Prostate gland (tissue), 2 donors: ENCODE data around the gene SPPL2A. TPM values are rescaled to one million over a fixed set of nuclear protein-coding genes. Genes with fewer than 3 reads are reported as not detected.
A peak's percentile ranks its signal among the peaks of the same experiment; 100 is the strongest.

Experiments
- DNase-seq: peaks from one replicate; pipeline ENCODE4 v3.0.0-alpha.2; 2019; ENCODE audit warnings: low spot score
- H3K27ac ChIP-seq, 2 donors: fragments of 200-600 bp; sonication (generic); 2 replicates each; pipeline ENCODE4 v1.5.1; 2017 to 2019
- H3K27me3 ChIP-seq: fragments of 200-600 bp; sonication (generic); replicated peaks from 2 replicates; pipeline ENCODE4 v1.5.1; 2019; ENCODE audit not compliant: insufficient read depth
- H3K36me3 ChIP-seq, 2 donors: fragments of 200-600 bp; sonication (generic); 1 replicate in 1 of 2; 2 replicates in 1 of 2; pipeline versions ENCODE4 v1.5.1 to v1.8.1; 2017 to 2019
- H3K4me1 ChIP-seq: fragments of 200-600 bp; sonication (generic); replicated peaks from 2 replicates; pipeline ENCODE4 v1.5.1; 2019
- H3K4me3 ChIP-seq, 2 donors: fragments of 200-600 bp; sonication (generic); 2 replicates each; pipeline ENCODE4 v1.5.1; 2017 to 2019
- H3K9me3 ChIP-seq: fragments of 200-600 bp; sonication (generic); 2 replicates; pipeline ENCODE4 v1.5.1; 2017
- CTCF ChIP-seq, 4 experiments: fragments of 200-600 bp in 2 of 4; fragments of 450-650 bp in 2 of 4; sonication (generic) in 2 of 4; IDR thresholded peaks; 1 replicate in 3 of 4; 2 replicates in 1 of 4; pipeline ENCODE4 v1.5.1; 2016 to 2019; ENCODE audit warnings: antibody characterized with exemption in 4 of 4, mild to moderate bottlenecking in 2 of 4, moderate library complexity in 2 of 4
- POLR2A ChIP-seq: fragments of 450-650 bp; IDR thresholded peaks from one replicate; pipeline ENCODE4 v1.6.1; 2016; ENCODE audit warnings: antibody characterized with exemption, mild to moderate bottlenecking
- POLR2AphosphoS5 ChIP-seq: sonication (generic); formaldehyde crosslinking; IDR thresholded peaks from one replicate; pipeline ENCODE4 v1.6.1; 2017; ENCODE audit warnings: antibody characterized with exemption
- WGBS: methylation state at CpG from one replicate; pipeline ENCODE4 v1.1.5; 2018; 5-methylcytosine and 5-hydroxymethylcytosine counted together
- intact Hi-C: fragments of 100-400 bp; cut with DNase I; formaldehyde crosslinking; loops from one replicate; pipeline ENCODE4 v1.14.2; 2022
- total RNA-seq, 2 donors: library from RNA; depleted of rRNA; stranded (reverse); fragments of >200 nt; gene quantifications; one replicate each; pipeline ENCODE4 v1.1.0, GENCODE V29; 2016

Gene SPPL2A
- total RNA-seq, 2 donors from 2014 or later, result 129 to 335 TPM

- H3K36me3 ChIP-seq, result no peaks in the 10 kb centered on the region
- no peak overlapping the region for H3K4me3 ChIP-seq
- no peaks in the 10 kb centered on the region for H3K9me3 ChIP-seq
- WGBS, result 34% methylated on average over 2 of the region's 2 CpGs
- H3K27me3 ChIP-seq, result no peaks in the 10 kb centered on the region
- peak; percentile 49 for DNase-seq
- H3K27ac ChIP-seq, result peak overlapping the region; percentile 37 to 45
- H3K4me1 ChIP-seq, result no peaks in the 10 kb centered on the region
- intact Hi-C loops, result loop anchor here (5.0 to 10.0 kb wide), 2 partner anchors 110 to 413 kb away; partner anchors contain the start of gene GABPB1
- TF ChIP-seq POLR2AphosphoS5, result peak; percentile 79
- no peak for TF ChIP-seq POLR2A
Measured at GRCh38 chr15:50767332-50767861, 1.9 kb upstream of the SPPL2A start.

- Histone ChIP-seq H3K9me3 (no peaks in the 10 kb centered on the region), H3K4me3 (peak overlapping the region; percentile 93 to 96), H3K36me3 (no peaks in the 10 kb centered on the region), H3K27me3 (no peaks in the 10 kb centered on the region), H3K4me1 (no peaks in the 10 kb centered on the region), H3K27ac (peak overlapping the region; percentile 94 to 95)
- WGBS, result under 1% methylated on average over 15 of the region's 15 CpGs
- intact Hi-C loops, result loop anchor here (2.0 to 10.0 kb wide), 3 partner anchors 78 to 410 kb away; partner anchors contain the start of genes GABPB1 and TRPM7
- TF ChIP-seq CTCF (IDR thresholded peaks at IDR 0.05) (no peak), POLR2A (no peak), POLR2AphosphoS5 (no peak)
- no peak for DNase-seq
Measured at GRCh38 chr15:50764461-50765194, 878 bp downstream of the SPPL2A start.

DNA sequence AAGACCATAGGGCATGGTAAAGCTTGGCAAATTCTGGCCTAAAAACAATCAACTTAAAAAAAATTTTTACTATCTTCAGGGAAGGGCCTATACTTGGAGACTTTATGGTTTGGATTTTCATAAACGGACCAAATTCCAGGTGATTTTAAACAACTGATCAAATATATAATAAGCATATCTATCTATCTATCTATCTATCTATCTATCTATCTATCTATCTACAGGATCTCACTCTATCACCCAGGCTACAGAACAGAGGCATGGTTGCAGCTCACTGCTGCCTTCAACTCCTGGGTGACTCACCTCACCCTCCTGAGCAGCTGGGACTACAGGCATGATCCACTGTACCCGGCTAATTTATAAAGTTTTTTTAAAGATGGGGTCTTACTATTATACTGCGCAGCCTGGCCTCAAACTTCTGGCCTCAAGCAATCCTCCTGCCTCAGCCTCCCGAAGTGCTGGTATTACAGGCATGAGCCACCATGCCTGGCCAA lies 6.7 kb downstream of the SPPL2A start:
- WGBS, result 82% methylated on average over 4 of the region's 4 CpGs
- H3K4me1 ChIP-seq, result no peaks in the 10 kb centered on the region
- H3K27ac ChIP-seq, result no peak overlapping the region

DNA sequence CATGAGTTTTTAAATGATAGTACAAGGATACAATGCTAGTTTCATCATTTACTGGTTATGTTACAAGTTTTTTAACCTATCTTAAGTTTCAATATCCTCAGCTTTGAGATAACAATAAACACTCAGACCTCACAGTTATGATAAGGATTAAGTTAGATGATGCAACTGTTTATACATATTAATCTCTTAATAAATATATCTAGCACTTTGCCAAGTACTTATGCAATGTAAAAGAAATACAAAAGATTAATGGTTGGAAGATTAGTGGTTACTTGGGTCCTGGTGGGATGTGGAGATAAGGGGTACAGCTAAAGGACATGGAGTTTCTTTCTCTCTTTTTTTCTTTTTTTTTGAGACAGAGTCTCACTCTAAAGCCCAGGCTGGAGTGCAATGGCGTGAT lies 12.0 kb downstream of the SPPL2A start:
- Histone ChIP-seq H3K27me3 (no peaks in the 10 kb centered on the region), H3K36me3 (no peaks in the 10 kb centered on the region), H3K4me3 (no peak overlapping the region), H3K4me1 (no peaks in the 10 kb centered on the region), H3K9me3 (no peaks in the 10 kb centered on the region), H3K27ac (no peak overlapping the region)
- 77% methylated on average over 1 of the region's 1 CpG for WGBS
- intact Hi-C loops, result no loop called here
- no peak for TF ChIP-seq CTCF (IDR thresholded peaks at IDR 0.05)
- no peak for DNase-seq

More for the DNA sequence above, 6.7 kb downstream of the SPPL2A start:
- Histone ChIP-seq H3K4me3 (no peak overlapping the region), H3K36me3 (no peaks in the 10 kb centered on the region), H3K9me3 (no peaks in the 10 kb centered on the region), H3K27me3 (no peaks in the 10 kb centered on the region)
- no peak for DNase-seq
- TF ChIP-seq POLR2AphosphoS5 (no peak), CTCF (IDR thresholded peaks at IDR 0.05) (no peak), POLR2A (no peak)
- intact Hi-C loops, result no loop called here

- no peaks in the 10 kb centered on the region for H3K9me3 ChIP-seq
- H3K36me3 ChIP-seq, result peaks cover 0 to 6% of the 10 kb centered on the region in 2 donors
- H3K27me3 ChIP-seq, result no peaks in the 10 kb centered on the region
- intact Hi-C loops, result no loop called here
- no peak overlapping the region for H3K4me3 ChIP-seq
- H3K4me1 ChIP-seq, result no peaks in the 10 kb centered on the region
- WGBS, result 89% methylated on average over 2 of the region's 2 CpGs
- no peak for DNase-seq
- H3K27ac ChIP-seq, result no peak overlapping the region
- TF ChIP-seq CTCF (IDR thresholded peaks at IDR 0.05) (no peak), POLR2AphosphoS5 (no peak), POLR2A (no peak)
Measured at GRCh38 chr15:50751394-50751793, 14.1 kb downstream of the SPPL2A start.
